K562 (cell line): ENCODE results near the gene PNMA8B. TPM values are rescaled to one million over a fixed set of nuclear protein-coding genes. Genes with fewer than 3 reads are reported as not detected.

Experiments used
- ATAC-seq: fragments of 200-7000 bp; cut with Tn5 transposase; 3 replicates; pipeline ENCODE4 v1.9.1; 2020; ENCODE audit warnings: moderate library complexity
- BruUV-seq: library from RNA; stranded (reverse); fragments of 400-500 nt; replicated peaks from 2 replicates; lab custom pipeline; 2021; lab: Mats Ljungman, UMichigan
- CTCF ChIA-PET: fragments of 300-600 bp; formaldehyde crosslinking; extraction: SDS; loops from one replicate; lab custom pipeline; 2021; ENCODE audit warnings: low intra/inter-chr PET ratio; lab: Yijun Ruan, JAX
- POLR2A ChIA-PET: fragments of 300-600, 350-650 bp; sonication (Branson Sonifier 250); formaldehyde crosslinking; extraction: SDS; loops from one replicate; lab custom pipeline; 2021; ENCODE audit warnings: antibody characterized with exemption, inconsistent platforms; lab: Yijun Ruan, JAX
- DNase-seq, 4 experiments: peaks; one replicate each; pipeline versions ENCODE4 v3.0.0 to v3.0.0-alpha.2; 2011 to 2018; ENCODE audit warnings: low spot score in 3 of 4, mixed read lengths in 3 of 4; ENCODE audit errors: extremely low read depth in 1 of 4
- FAIRE-seq: peaks from 2 replicates; lab custom pipeline; 2011; peaks lifted over from hg19 to GRCh38; lab: Jason Lieb, UNC
- H2AFZ ChIP-seq: 2 replicates; pipeline ENCODE4 v1.6.0; 2011; ENCODE audit warnings: low read depth, low read length, control low read depth, inconsistent platforms
- H3K27ac ChIP-seq: fragments of 200-600 bp; 3 replicates; pipeline ENCODE4 v1.8.0; 2011; ENCODE audit warnings: low read depth, mild to moderate bottlenecking, control low read depth, inconsistent platforms, low read length, moderate library complexity, mixed read lengths; ENCODE audit errors: extremely low read depth
- H3K27me3 ChIP-seq, 2 experiments: fragments of 300-600 bp in 1 of 2; 2 replicates in 1 of 2; 3 replicates in 1 of 2; pipeline versions ENCODE4 v1.6.0 to v1.8.0; 2011; ENCODE audit warnings: inconsistent platforms in 2 of 2, low read length in 2 of 2, mild to moderate bottlenecking in 1 of 2, mixed read lengths in 1 of 2, moderate library complexity in 1 of 2; ENCODE audit not compliant: control insufficient read depth in 2 of 2, insufficient read depth in 2 of 2
- H3K36me3 ChIP-seq: fragments of 300-600 bp; 3 replicates; pipeline ENCODE4 v1.8.0; 2011; ENCODE audit warnings: mild to moderate bottlenecking, low read length, inconsistent platforms; ENCODE audit not compliant: control insufficient read depth, insufficient read depth
- H3K4me1 ChIP-seq, 2 experiments: fragments of 200-600 bp in 1 of 2; replicated peaks in 1 of 2; 2 replicates in 1 of 2; 3 replicates in 1 of 2; pipeline versions ENCODE4 v1.5.1 to v1.8.0; 2011; ENCODE audit warnings: inconsistent platforms in 2 of 2, low read length in 2 of 2, mild to moderate bottlenecking in 1 of 2, mixed read lengths in 1 of 2, moderate library complexity in 1 of 2; ENCODE audit not compliant: control insufficient read depth in 2 of 2, insufficient read depth in 2 of 2
- H3K4me2 ChIP-seq: 2 replicates; pipeline ENCODE4 v1.6.1; 2011; ENCODE audit warnings: low read length, control low read depth, inconsistent platforms, mixed read lengths; ENCODE audit not compliant: insufficient read depth
- H3K4me3 ChIP-seq: fragments of 200-600 bp; sonication (generic), shearing (Covaris generic); 2 replicates; pipeline ENCODE4 v1.5.1; 2016; ENCODE audit warnings: control low read depth, inconsistent platforms
- H3K79me2 ChIP-seq: fragments of 200-600 bp; 3 replicates; pipeline ENCODE4 v1.8.0; 2011; ENCODE audit warnings: low read length, inconsistent platforms; ENCODE audit not compliant: control insufficient read depth, insufficient read depth
- H3K9ac ChIP-seq, 2 experiments: 2 replicates each; pipeline versions ENCODE4 v1.6.0 to v1.6.1; 2011; ENCODE audit warnings: low read depth in 2 of 2, low read length in 2 of 2, control low read depth in 1 of 2, inconsistent platforms in 1 of 2, mild to moderate bottlenecking in 1 of 2, mixed read lengths in 1 of 2; ENCODE audit not compliant: insufficient read depth in 1 of 2
- H3K9me1 ChIP-seq: one replicate; pipeline ENCODE4 v1.6.0; 2011; ENCODE audit warnings: inconsistent platforms, mild to moderate bottlenecking, low read length, moderate library complexity; ENCODE audit not compliant: control insufficient read depth, insufficient read depth
- H3K9me3 ChIP-seq: replicated peaks from 2 replicates; pipeline ENCODE4 v1.5.1; 2011; ENCODE audit warnings: low read depth, low read length, inconsistent platforms; ENCODE audit not compliant: control insufficient read depth, insufficient read depth
- H4K20me1 ChIP-seq: replicated peaks from 2 replicates; pipeline ENCODE4 v1.6.1; 2011; ENCODE audit warnings: low read length, inconsistent platforms, mixed read lengths; ENCODE audit not compliant: control insufficient read depth, insufficient read depth
- CHD2 ChIP-seq: IDR thresholded peaks from 2 replicates; pipeline ENCODE4 v1.6.1; 2011; ENCODE audit warnings: low read depth, low read length
- ETV5 ChIP-seq: sonication (generic); formaldehyde crosslinking; IDR thresholded peaks from 2 replicates; pipeline ENCODE4 v1.4.0; 2020; ENCODE audit warnings: low read depth, mild to moderate bottlenecking, missing genetic modification reagents
- HDAC3 ChIP-seq: fragments of 450-650 bp; IDR thresholded peaks from 2 replicates; pipeline ENCODE4 v1.6.1; 2018; ENCODE audit warnings: borderline replicate concordance, mild to moderate bottlenecking, moderate library complexity; ENCODE audit not compliant: partially characterized antibody
- HNRNPUL1 ChIP-seq: fragments of 200-400 bp; formaldehyde crosslinking; IDR thresholded peaks from 2 replicates; pipeline ENCODE4 v1.6.1; 2017; ENCODE audit warnings: low read length
- MTA1 ChIP-seq: fragments of 450-650 bp; IDR thresholded peaks from 2 replicates; pipeline ENCODE4 v1.6.1; 2017; ENCODE audit warnings: borderline replicate concordance
- PHB ChIP-seq: fragments of 250-450 bp; sonication (Bioruptor Pico); IDR thresholded peaks from 2 replicates; pipeline ENCODE4 v1.5.0; 2021
- POU5F1 ChIP-seq: fragments of 150-350 bp; IDR thresholded peaks from 2 replicates; pipeline ENCODE4 v1.6.1; 2014; ENCODE audit warnings: borderline replicate concordance, low read length, low read depth, mild to moderate bottlenecking; ENCODE audit not compliant: partially characterized antibody
- SRF ChIP-seq, 2 experiments: fragments of 250-450, 450-650 bp in 1 of 2; sonication (Bioruptor Pico) in 1 of 2; sonication (generic) in 1 of 2; formaldehyde crosslinking; IDR thresholded peaks; 2 replicates each; pipeline versions ENCODE4 v1.5.0 to v1.5.1; 2020 to 2022; ENCODE audit warnings: mild to moderate bottlenecking in 1 of 2, missing genetic modification reagents in 1 of 2
- ZNF121 ChIP-seq: sonication (generic); formaldehyde crosslinking; conservative IDR thresholded peaks from 2 replicates; pipeline ENCODE4 v1.8.0; 2022; ENCODE audit warnings: missing genetic modification reagents
- ZNF212 ChIP-seq: fragments of 450-650 bp; formaldehyde crosslinking; IDR thresholded peaks from 2 replicates; pipeline ENCODE4 v1.4.0; 2020; ENCODE audit warnings: mild to moderate bottlenecking
- ZNF224 ChIP-seq: sonication (generic); formaldehyde crosslinking; IDR thresholded peaks from 2 replicates; pipeline ENCODE4 v1.8.0; 2022; ENCODE audit warnings: mild to moderate bottlenecking, missing genetic modification reagents
- ZNF3 ChIP-seq: fragments of 250-450 bp; sonication (Bioruptor Pico); IDR thresholded peaks from 2 replicates; pipeline ENCODE4 v1.5.0; 2021; ENCODE audit warnings: mild to moderate bottlenecking, moderate library complexity
- ZNF507 ChIP-seq: conservative IDR thresholded peaks from 2 replicates; pipeline ENCODE4 v1.6.1; 2017; ENCODE audit warnings: missing genetic modification characterization, missing compliant biosample characterization
- WGBS: fragments of 100-300 bp; shearing (Covaris generic); methylation state at CpG from one replicate; pipeline ENCODE4 v1.1.6; 2016; ENCODE audit warnings: low coverage, mixed read lengths; ENCODE audit not compliant: insufficient coverage; ENCODE audit errors: missing lambda C conversion rate; 5-methylcytosine and 5-hydroxymethylcytosine counted together
- in situ Hi-C: fragments of 300-500 bp; cut with MboI; formaldehyde crosslinking; loops from 4 replicates; pipeline ENCODE4 v1.15.0; 2018; ENCODE audit warnings: inconsistent platforms, mixed read lengths
- intact Hi-C: fragments of 100-400 bp; cut with micrococcal nuclease; formaldehyde crosslinking; loops from 2 replicates; pipeline ENCODE4 v1.14.2; 2022
- polyA plus RNA-seq, 8 experiments: library from polyadenylated mRNA; depleted of rRNA in 4 of 8; stranded (reverse) in 5 of 8; unstranded in 3 of 8; fragments of >200 nt; fragmentation: Nextera tagmentation in 2 of 8; fragmentation: Illumina TruSeq in 1 of 8; extraction: Ambion mirVana in 2 of 8; extraction: Trizol in 1 of 8; gene quantifications; 2 replicates each; pipeline versions ENCODE4 v1.2.1 to v1.2.3, GENCODE V29; 2011 to 2014; ENCODE audit warnings: inconsistent platforms in 1 of 8, missing spikeins in 1 of 8
- total RNA-seq, 7 experiments: library from RNA; depleted of rRNA in 6 of 7; stranded (reverse); fragments of >200 nt in 6 of 7; fragmentation: Illumina TruSeq in 2 of 7; extraction: Trizol in 2 of 7; gene quantifications; 2 replicates each; pipeline versions ENCODE4 v1.2.1 to v1.2.3, GENCODE V29; 2011 to 2021; ENCODE audit warnings: low replicate concordance in 1 of 7
- TF ChIP-seq, protein P1 (sequence below): fragments of 450-650 bp; formaldehyde crosslinking; conservative IDR thresholded peaks from 2 replicates; pipeline ENCODE4 v1.4.0; 2022; ENCODE audit warnings: mild to moderate bottlenecking, missing genetic modification characterization
- TF ChIP-seq, protein P2 (sequence below): fragments of 250-450 bp; sonication (Bioruptor Pico); IDR thresholded peaks from 2 replicates; pipeline ENCODE4 v1.8.0; 2021; ENCODE audit warnings: borderline replicate concordance, mild to moderate bottlenecking, moderate library complexity; ENCODE audit not compliant: poor library complexity, severe bottlenecking
- TF ChIP-seq, protein P3 (sequence below): sonication (generic); formaldehyde crosslinking; IDR thresholded peaks from 2 replicates; pipeline ENCODE4 v1.8.1; 2023; ENCODE audit warnings: mild to moderate bottlenecking, missing genetic modification reagents
- TF ChIP-seq, protein P4 (sequence below), 2 experiments: fragments of 150-350 bp in 1 of 2; IDR thresholded peaks; 2 replicates each; pipeline ENCODE4 v1.6.1; 2012 to 2016; ENCODE audit warnings: low read depth in 2 of 2, low read length in 2 of 2, mild to moderate bottlenecking in 1 of 2, moderate library complexity in 1 of 2

PNMA8B gene
- total and polyA plus RNA-seq, 9 of the 15 experiments (the other 6 are each of a cell fraction or from before 2014, with no cell fraction given), result not detected

DNA sequence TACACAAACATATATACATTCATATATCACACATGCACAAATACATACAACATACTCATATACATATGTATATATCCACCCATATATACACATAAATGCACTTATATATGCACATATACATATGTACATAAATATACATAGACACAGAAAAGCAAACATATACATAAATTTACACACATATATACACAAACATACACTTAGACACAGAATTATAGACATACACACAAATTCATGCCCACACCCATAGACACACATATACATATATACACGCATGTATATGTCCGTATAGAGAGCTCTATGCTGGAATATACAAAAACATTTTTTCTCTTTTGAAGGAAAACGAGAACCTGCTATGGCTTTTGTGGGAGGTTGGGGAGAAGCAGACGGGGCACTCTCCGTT lies 44.9 kb downstream of the PNMA8B start:
- Histone ChIP-seq H3K27ac (no peak overlapping the region), H3K4me3 (no peak overlapping the region), H3K36me3 (no peaks in the 10 kb centered on the region), H3K79me2 (no peaks in the 10 kb centered on the region), H3K4me2 (no peak overlapping the region), H3K9me1 (no peaks in the 10 kb centered on the region), H3K9me3 (peaks cover 2% of the 10 kb centered on the region), H3K9ac (no peak overlapping the region), H2AFZ (no peak overlapping the region), H3K27me3 (peaks cover 18 to 30% of the 10 kb centered on the region in 2 experiments), H4K20me1 (no peaks in the 10 kb centered on the region)
- WGBS, result 1% methylated on average over 5 of the region's 5 CpGs
- FAIRE-seq (no peak), ATAC-seq (no peak), DNase-seq (no peak)
- ChIA-PET POLR2A (interaction anchor here (1.1 kb wide), 1 partner anchor 19 kb away, joined by 4 read pairs; no protein-coding TSS in a partner anchor), CTCF (no interaction called here)
- intact Hi-C loops (no loop called here), in situ Hi-C loops (no loop called here)
- no TSS peak for BruUV-seq
- TF ChIP-seq, protein P1, sequence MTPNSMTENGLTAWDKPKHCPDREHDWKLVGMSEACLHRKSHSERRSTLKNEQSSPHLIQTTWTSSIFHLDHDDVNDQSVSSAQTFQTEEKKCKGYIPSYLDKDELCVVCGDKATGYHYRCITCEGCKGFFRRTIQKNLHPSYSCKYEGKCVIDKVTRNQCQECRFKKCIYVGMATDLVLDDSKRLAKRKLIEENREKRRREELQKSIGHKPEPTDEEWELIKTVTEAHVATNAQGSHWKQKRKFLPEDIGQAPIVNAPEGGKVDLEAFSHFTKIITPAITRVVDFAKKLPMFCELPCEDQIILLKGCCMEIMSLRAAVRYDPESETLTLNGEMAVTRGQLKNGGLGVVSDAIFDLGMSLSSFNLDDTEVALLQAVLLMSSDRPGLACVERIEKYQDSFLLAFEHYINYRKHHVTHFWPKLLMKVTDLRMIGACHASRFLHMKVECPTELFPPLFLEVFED (CRISPR knock-in tag), result no peak
- TF ChIP-seq, protein P2, sequence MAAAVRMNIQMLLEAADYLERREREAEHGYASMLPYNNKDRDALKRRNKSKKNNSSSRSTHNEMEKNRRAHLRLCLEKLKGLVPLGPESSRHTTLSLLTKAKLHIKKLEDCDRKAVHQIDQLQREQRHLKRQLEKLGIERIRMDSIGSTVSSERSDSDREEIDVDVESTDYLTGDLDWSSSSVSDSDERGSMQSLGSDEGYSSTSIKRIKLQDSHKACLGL, result no peak
- no peak for TF ChIP-seq ZNF212 (CRISPR knock-in tag)
- TF ChIP-seq, protein P3, sequence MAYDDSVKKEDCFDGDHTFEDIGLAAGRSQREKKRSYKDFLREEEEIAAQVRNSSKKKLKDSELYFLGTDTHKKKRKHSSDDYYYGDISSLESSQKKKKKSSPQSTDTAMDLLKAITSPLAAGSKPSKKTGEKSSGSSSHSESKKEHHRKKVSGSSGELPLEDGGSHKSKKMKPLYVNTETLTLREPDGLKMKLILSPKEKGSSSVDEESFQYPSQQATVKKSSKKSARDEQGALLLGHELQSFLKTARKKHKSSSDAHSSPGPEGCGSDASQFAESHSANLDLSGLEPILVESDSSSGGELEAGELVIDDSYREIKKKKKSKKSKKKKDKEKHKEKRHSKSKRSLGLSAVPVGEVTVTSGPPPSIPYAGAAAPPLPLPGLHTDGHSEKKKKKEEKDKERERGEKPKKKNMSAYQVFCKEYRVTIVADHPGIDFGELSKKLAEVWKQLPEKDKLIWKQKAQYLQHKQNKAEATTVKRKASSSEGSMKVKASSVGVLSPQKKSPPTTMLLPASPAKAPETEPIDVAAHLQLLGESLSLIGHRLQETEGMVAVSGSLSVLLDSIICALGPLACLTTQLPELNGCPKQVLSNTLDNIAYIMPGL (CRISPR knock-in tag), result no peak
- no peak for TF ChIP-seq ZNF224 (CRISPR knock-in tag)
- no peak for TF ChIP-seq ZNF507 (tag)
- TF ChIP-seq SRF (CRISPR knock-in tag; IDR thresholded peaks at IDR 0.05), result no peak
- no peak for TF ChIP-seq CHD2
- TF ChIP-seq HDAC3, result no peak
- TF ChIP-seq ETV5 (CRISPR knock-in tag), result no peak
- TF ChIP-seq POU5F1, result no peak
- TF ChIP-seq PHB, result no peak
- TF ChIP-seq HNRNPUL1, result no peak
- TF ChIP-seq ZNF121 (CRISPR knock-in tag), result no peak
- TF ChIP-seq, protein P4, sequence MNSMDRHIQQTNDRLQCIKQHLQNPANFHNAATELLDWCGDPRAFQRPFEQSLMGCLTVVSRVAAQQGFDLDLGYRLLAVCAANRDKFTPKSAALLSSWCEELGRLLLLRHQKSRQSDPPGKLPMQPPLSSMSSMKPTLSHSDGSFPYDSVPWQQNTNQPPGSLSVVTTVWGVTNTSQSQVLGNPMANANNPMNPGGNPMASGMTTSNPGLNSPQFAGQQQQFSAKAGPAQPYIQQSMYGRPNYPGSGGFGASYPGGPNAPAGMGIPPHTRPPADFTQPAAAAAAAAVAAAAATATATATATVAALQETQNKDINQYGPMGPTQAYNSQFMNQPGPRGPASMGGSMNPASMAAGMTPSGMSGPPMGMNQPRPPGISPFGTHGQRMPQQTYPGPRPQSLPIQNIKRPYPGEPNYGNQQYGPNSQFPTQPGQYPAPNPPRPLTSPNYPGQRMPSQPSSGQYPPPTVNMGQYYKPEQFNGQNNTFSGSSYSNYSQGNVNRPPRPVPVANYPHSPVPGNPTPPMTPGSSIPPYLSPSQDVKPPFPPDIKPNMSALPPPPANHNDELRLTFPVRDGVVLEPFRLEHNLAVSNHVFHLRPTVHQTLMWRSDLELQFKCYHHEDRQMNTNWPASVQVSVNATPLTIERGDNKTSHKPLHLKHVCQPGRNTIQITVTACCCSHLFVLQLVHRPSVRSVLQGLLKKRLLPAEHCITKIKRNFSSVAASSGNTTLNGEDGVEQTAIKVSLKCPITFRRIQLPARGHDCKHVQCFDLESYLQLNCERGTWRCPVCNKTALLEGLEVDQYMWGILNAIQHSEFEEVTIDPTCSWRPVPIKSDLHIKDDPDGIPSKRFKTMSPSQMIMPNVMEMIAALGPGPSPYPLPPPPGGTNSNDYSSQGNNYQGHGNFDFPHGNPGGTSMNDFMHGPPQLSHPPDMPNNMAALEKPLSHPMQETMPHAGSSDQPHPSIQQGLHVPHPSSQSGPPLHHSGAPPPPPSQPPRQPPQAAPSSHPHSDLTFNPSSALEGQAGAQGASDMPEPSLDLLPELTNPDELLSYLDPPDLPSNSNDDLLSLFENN (IDR thresholded peaks at IDR 0.05; ENCODE audit: low read depth in 2 of 2, low read length in 2 of 2), result no peak
- no peak for TF ChIP-seq ZNF3 (CRISPR knock-in tag)
- no peak for TF ChIP-seq MTA1
- TF ChIP-seq, all 486 proteins: peak for 0
- H3K4me1 ChIP-seq, result no peaks in the 10 kb centered on the region
